GM18526 (cell line): ENCODE data around the gene LIPN.

ENCODE experiments used
- POLR2A ChIP-seq: IDR thresholded peaks from 3 replicates; pipeline ENCODE4 v1.6.1; 2011; ENCODE audit not compliant: insufficient read length; ENCODE audit errors: extremely low read depth

LIPN gene, protein sequence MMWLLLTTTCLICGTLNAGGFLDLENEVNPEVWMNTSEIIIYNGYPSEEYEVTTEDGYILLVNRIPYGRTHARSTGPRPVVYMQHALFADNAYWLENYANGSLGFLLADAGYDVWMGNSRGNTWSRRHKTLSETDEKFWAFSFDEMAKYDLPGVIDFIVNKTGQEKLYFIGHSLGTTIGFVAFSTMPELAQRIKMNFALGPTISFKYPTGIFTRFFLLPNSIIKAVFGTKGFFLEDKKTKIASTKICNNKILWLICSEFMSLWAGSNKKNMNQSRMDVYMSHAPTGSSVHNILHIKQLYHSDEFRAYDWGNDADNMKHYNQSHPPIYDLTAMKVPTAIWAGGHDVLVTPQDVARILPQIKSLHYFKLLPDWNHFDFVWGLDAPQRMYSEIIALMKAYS

GRCh38 chr10:88759366-88760101 is at the start of gene LIPN:
LIPN (plus strand) TSS chr10:88760020; CDS start chr10:88761406, 1,386 bp downstream.
- TF ChIP-seq POLR2A, result no peak

DNA sequence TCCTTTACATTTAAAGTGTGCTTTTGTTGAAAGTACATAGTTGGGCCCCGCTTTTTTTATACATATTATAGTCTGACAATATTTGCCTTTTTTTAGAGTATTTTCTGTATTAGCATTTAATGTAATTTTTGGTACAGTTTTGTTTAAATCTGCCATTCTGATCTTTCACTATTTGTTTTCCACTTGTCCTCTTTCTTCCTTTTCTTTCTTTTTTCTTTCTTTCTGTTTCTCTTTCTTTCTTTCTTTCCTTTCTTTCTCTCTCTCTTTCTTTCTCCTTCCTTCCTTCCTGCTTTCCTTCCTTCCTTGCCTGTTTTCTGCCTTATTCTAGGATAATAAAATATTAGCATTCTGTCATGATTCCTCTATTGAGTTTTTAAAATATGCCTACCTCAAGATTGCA is 44.3 kb upstream of the LIPN start:
- no peak for TF ChIP-seq POLR2A

DNA sequence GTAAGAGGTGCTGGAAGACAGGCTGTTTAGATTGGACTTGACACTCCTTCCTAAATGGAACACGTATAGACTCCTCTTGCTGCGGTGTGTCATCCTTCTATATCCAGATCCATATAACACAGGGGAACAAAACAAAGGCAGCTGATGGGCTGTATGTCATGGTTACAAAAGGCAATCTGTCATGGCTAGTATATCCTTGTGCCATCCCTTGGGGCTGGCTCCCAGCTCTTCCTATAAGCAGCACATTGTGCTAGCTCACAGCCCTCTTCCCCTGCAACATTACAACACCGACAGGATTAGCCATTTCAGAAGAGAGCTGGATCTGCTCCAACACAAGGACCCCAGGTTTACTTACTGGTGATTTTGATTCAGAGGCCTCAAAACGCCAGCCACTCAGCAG is 38.4 kb upstream of the LIPN start:
- TF ChIP-seq POLR2A, result no peak

DNA sequence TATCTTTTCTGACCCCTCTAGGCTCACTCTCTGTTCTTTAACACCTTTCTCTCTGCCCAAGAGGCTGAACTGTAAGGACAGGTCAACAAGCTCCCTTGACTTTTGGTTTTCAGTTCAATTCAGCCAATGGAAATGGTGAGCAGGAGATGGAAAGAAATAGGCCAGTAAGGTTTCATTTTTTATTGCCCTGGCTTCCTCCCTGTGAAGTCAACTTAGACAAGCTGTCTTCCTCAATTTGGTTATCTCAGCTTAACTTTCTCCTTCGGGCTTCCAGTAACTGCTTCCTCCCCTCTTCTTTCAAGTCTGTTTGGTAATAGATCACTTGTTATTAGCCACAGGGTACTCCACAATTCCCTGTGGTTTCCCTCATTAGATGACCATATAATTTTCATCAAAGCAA is 34.0 kb upstream of the LIPN start:
- no peak for TF ChIP-seq POLR2A

GRCh38 chr10:88728107-88728763 is 31.6 kb upstream of the LIPN start:
- TF ChIP-seq POLR2A, result no peak

GRCh38 chr10:88730864-88731263 is 29.0 kb upstream of the LIPN start:
- TF ChIP-seq POLR2A, result no peak

- TF ChIP-seq POLR2A, result no peak
These were observed 28.5 kb upstream of the LIPN start for GRCh38 chr10:88731296-88731695.

- TF ChIP-seq POLR2A, result no peak
These were observed 26.6 kb upstream of the LIPN start for GRCh38 chr10:88733215-88733614.

- no peak for TF ChIP-seq POLR2A
These were observed 24.2 kb upstream of the LIPN start for GRCh38 chr10:88735661-88736060.

GRCh38 chr10:88742448-88742847 is 17.4 kb upstream of the LIPN start:
- TF ChIP-seq POLR2A, result no peak

DNA sequence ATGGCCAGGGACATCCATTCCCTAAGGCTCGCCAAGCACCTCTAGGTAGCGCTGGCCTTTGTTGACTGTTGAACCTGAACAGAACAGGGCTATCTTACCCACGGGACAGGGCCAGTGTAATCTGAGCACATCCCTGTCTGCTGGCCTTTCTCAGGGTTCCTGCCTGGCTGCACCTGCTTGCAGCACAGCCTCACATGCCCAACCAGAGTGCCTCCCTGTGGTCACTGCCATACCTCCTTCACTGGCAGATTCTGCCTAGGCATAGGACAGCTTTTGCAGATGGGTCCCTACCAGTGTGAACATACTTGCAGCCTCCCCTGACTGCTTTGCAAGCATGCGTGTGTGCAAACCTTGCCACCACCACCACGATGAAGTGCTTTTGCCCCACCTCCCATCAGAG is 15.8 kb upstream of the LIPN start:
- TF ChIP-seq POLR2A, result no peak

GRCh38 chr10:88745633-88746032 is 14.2 kb upstream of the LIPN start:
- no peak for TF ChIP-seq POLR2A

DNA sequence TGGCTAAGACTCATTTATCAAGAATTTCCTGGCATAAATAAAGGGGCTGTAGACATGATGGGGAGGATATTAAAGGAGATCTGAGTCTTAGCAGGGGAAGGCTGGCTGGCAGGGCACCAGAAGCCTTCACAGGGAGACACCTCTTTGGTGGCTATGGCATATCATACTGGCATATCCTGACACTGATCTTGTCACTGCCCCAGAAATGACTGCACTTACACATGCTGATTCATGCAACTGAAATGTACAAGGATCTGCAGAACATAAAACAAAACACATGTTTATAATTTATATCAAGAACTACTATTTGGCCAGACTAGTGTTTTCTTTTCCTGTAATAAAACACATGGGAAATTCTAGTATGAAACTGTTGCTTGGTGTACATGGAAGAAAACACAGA is 5.5 kb upstream of the LIPN start:
- no peak for TF ChIP-seq POLR2A

GRCh38 chr10:88755753-88756152 is 4.1 kb upstream of the LIPN start:
- no peak for TF ChIP-seq POLR2A

DNA sequence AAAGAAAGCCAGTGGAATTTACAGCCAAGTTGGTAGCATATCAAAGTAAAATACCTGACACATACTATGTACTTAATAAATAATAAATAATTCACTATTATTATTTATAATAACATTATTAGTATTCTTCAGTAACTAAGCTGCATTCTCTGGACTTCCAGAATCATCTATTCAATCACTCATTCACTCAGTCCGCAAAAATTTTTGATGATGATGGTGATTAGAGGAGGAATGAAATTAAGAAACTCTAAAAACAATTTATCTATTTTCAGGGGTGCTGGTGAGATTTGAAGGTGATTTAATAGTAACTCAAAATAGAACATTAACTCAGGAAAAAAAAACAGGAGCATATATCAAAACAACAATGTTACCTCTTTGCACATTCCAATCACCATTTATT is 3.2 kb upstream of the LIPN start:
- no peak for TF ChIP-seq POLR2A

- TF ChIP-seq POLR2A, result no peak
These were observed 3.1 kb downstream of the LIPN start for GRCh38 chr10:88762906-88763305.
